Activated CD4-positive, alpha-beta T cell treated with anti-CD3 and anti-CD28 coated beads for 36 hours (primary cell): ENCODE measurements around the gene IL15. TPM values are rescaled to one million over a fixed set of nuclear protein-coding genes. Genes with fewer than 3 reads are reported as not detected.

Experiments used
- ATAC-seq: fragments of 200-7000 bp; cut with Tn5 transposase; one replicate; pipeline ENCODE4 v1.10.0; 2021; ENCODE audit warnings: mild to moderate bottlenecking, moderate library complexity
- CTCF ChIA-PET: fragments of 350-600 bp; sonication (Branson Sonifier 250); formaldehyde crosslinking; loops from one replicate; lab custom pipeline; 2021; ENCODE audit warnings: antibody characterized with exemption; lab: Charles Lee
- POLR2A ChIA-PET: fragments of 350-600 bp; sonication (Branson Sonifier 250); formaldehyde crosslinking; loops from one replicate; lab custom pipeline; 2021; ENCODE audit warnings: antibody characterized with exemption, inconsistent platforms; lab: Charles Lee
- DNase-seq: peaks from one replicate; pipeline ENCODE4 v3.0.0-alpha.2; 2020
- H3K27ac Mint-ChIP-seq: one replicate; pipeline ENCODE4 v1.8.0; 2021; ENCODE audit warnings: mixed read lengths
- H3K27me3 Mint-ChIP-seq: one replicate; pipeline ENCODE4 v1.8.0; 2021; ENCODE audit warnings: mixed read lengths
- H3K36me3 Mint-ChIP-seq: one replicate; pipeline ENCODE4 v1.8.0; 2021; ENCODE audit warnings: low read depth, mixed read lengths
- H3K4me1 Mint-ChIP-seq: one replicate; pipeline ENCODE4 v1.8.0; 2021; ENCODE audit warnings: mixed read lengths
- H3K4me3 Mint-ChIP-seq: one replicate; pipeline ENCODE4 v1.8.0; 2021; ENCODE audit warnings: mild to moderate bottlenecking, moderate library complexity, mixed read lengths
- H3K9me3 Mint-ChIP-seq: one replicate; pipeline ENCODE4 v1.8.0; 2021; ENCODE audit warnings: low read depth, mixed read lengths
- intact Hi-C, 2 experiments: fragments of 100-400 bp; cut with DNase I in 1 of 2; cut with micrococcal nuclease in 1 of 2; formaldehyde crosslinking; loops; one replicate each; pipeline versions ENCODE4 v1.14.2 to v1.15.1; 2022 to 2024; cut with DNase I, micrococcal nuclease
- total RNA-seq, 2 experiments: library from RNA; stranded (reverse); gene quantifications; one replicate each; pipeline ENCODE4 v1.2.3, GENCODE V29; 2021

The IL15 gene
- total RNA-seq, 2 experiments from 2014 or later: 0.37 to 1.1 TPM

GRCh38 chr4:141646969-141647368, 10.6 kb downstream of the IL15 start:
- H3K9me3 Mint-ChIP-seq: no peaks in the 10 kb centered on the region
- peaks cover 5% of the 10 kb centered on the region for H3K27me3 Mint-ChIP-seq
- no peak for ATAC-seq
- POLR2A ChIA-PET: no interaction called here
- no peak overlapping the region for H3K27ac Mint-ChIP-seq
- no peak for DNase-seq
- CTCF ChIA-PET: no interaction called here
- no peaks in the 10 kb centered on the region for H3K36me3 Mint-ChIP-seq
- intact Hi-C loops: no loop called here
- H3K4me3 Mint-ChIP-seq: no peak overlapping the region
- peaks cover 5% of the 10 kb centered on the region for H3K4me1 Mint-ChIP-seq

- ATAC-seq (no peak), DNase-seq (no peak)
- Mint-ChIP-seq H3K4me1 (peaks cover 5% of the 10 kb centered on the region), H3K27me3 (peaks cover 3% of the 10 kb centered on the region), H3K27ac (no peak overlapping the region), H3K36me3 (no peaks in the 10 kb centered on the region), H3K9me3 (no peaks in the 10 kb centered on the region), H3K4me3 (no peak overlapping the region)
- intact Hi-C loops: no loop called here
- CTCF ChIA-PET: no interaction called here
- POLR2A ChIA-PET: no interaction called here
Observed at GRCh38 chr4:141647966-141648365, 11.6 kb downstream of the IL15 start.

GRCh38 chr4:141652161-141652778, 15.9 kb downstream of the IL15 start:
- DNase-seq (no peak), ATAC-seq (no peak)
- POLR2A ChIA-PET: no interaction called here
- CTCF ChIA-PET: interaction anchor here (1.1 kb wide), 1 partner anchor 16 kb away, joined by 3 read pairs; the partner anchor contains the start of gene IL15
- H3K9me3 Mint-ChIP-seq: no peaks in the 10 kb centered on the region
- no peak overlapping the region for H3K4me3 Mint-ChIP-seq
- no peaks in the 10 kb centered on the region for H3K36me3 Mint-ChIP-seq
- no peaks in the 10 kb centered on the region for H3K27me3 Mint-ChIP-seq
- intact Hi-C loops: no loop called here
- H3K4me1 Mint-ChIP-seq: no peaks in the 10 kb centered on the region
- H3K27ac Mint-ChIP-seq: no peak overlapping the region

- no peaks in the 10 kb centered on the region for H3K27me3 Mint-ChIP-seq
- ATAC-seq: no peak
- ChIA-PET POLR2A (no interaction called here), CTCF (interaction anchor here (1.4 kb wide), 1 partner anchor 29 kb away, joined by 4 read pairs; no protein-coding TSS in a partner anchor)
- H3K4me1 Mint-ChIP-seq: no peaks in the 10 kb centered on the region
- no peaks in the 10 kb centered on the region for H3K9me3 Mint-ChIP-seq
- intact Hi-C loops: no loop called here
- H3K27ac Mint-ChIP-seq: no peak overlapping the region
- H3K36me3 Mint-ChIP-seq: no peaks in the 10 kb centered on the region
- DNase-seq: no peak
- H3K4me3 Mint-ChIP-seq: no peak overlapping the region
Observed at GRCh38 chr4:141654098-141654497, 17.7 kb downstream of the IL15 start.

- H3K9me3 Mint-ChIP-seq: no peaks in the 10 kb centered on the region
- ChIA-PET POLR2A (no interaction called here), CTCF (no interaction called here)
- H3K4me1 Mint-ChIP-seq: peaks cover 3% of the 10 kb centered on the region
- DNase-seq (no peak), ATAC-seq (no peak)
- intact Hi-C loops: no loop called here
- no peaks in the 10 kb centered on the region for H3K36me3 Mint-ChIP-seq
- no peak overlapping the region for H3K27ac Mint-ChIP-seq
- no peaks in the 10 kb centered on the region for H3K27me3 Mint-ChIP-seq
- H3K4me3 Mint-ChIP-seq: no peak overlapping the region
Observed at GRCh38 chr4:141656031-141656430, 19.6 kb downstream of the IL15 start.

- H3K27ac Mint-ChIP-seq: no peak overlapping the region
- CTCF ChIA-PET: no interaction called here
- ATAC-seq: no peak
Observed at GRCh38 chr4:141657550-141658250, 21.3 kb downstream of the IL15 start.

GRCh38 chr4:141658309-141658708, 21.9 kb downstream of the IL15 start:
- no peaks in the 10 kb centered on the region for H3K27me3 Mint-ChIP-seq
- no peak for ATAC-seq
- ChIA-PET CTCF (no interaction called here), POLR2A (interaction anchor here (0.8 kb wide), 1 partner anchor 56 kb away, joined by 5 read pairs; no protein-coding TSS in a partner anchor)
- intact Hi-C loops: no loop called here
- no peaks in the 10 kb centered on the region for H3K36me3 Mint-ChIP-seq
- no peak overlapping the region for H3K4me3 Mint-ChIP-seq
- peaks cover 3% of the 10 kb centered on the region for H3K4me1 Mint-ChIP-seq
- H3K9me3 Mint-ChIP-seq: no peaks in the 10 kb centered on the region
- no peak for DNase-seq
- no peak overlapping the region for H3K27ac Mint-ChIP-seq

More at GRCh38 chr4:141657550-141658250, 21.3 kb downstream of the IL15 start:
- H3K9me3 Mint-ChIP-seq: no peaks in the 10 kb centered on the region
- no peaks in the 10 kb centered on the region for H3K36me3 Mint-ChIP-seq
- H3K27me3 Mint-ChIP-seq: no peaks in the 10 kb centered on the region
- H3K4me1 Mint-ChIP-seq: peaks cover 3% of the 10 kb centered on the region
- POLR2A ChIA-PET: no interaction called here
- DNase-seq: no peak
- intact Hi-C loops: no loop called here
- H3K4me3 Mint-ChIP-seq: no peak overlapping the region

GRCh38 chr4:141659539-141659938, 23.2 kb downstream of the IL15 start:
- Mint-ChIP-seq H3K27me3 (no peaks in the 10 kb centered on the region), H3K27ac (no peak overlapping the region), H3K4me3 (no peak overlapping the region), H3K9me3 (no peaks in the 10 kb centered on the region), H3K4me1 (peaks cover 3% of the 10 kb centered on the region), H3K36me3 (no peaks in the 10 kb centered on the region)
- ChIA-PET POLR2A (no interaction called here), CTCF (no interaction called here)
- DNase-seq (no peak), ATAC-seq (no peak)
- intact Hi-C loops: no loop called here

- CTCF ChIA-PET: no interaction called here
- POLR2A ChIA-PET: no interaction called here
- DNase-seq (no peak), ATAC-seq (peak; percentile 33)
- Mint-ChIP-seq H3K27me3 (no peaks in the 10 kb centered on the region), H3K36me3 (no peaks in the 10 kb centered on the region), H3K27ac (no peak overlapping the region), H3K9me3 (no peaks in the 10 kb centered on the region), H3K4me1 (peaks cover 3% of the 10 kb centered on the region), H3K4me3 (no peak overlapping the region)
- intact Hi-C loops: no loop called here
Observed at GRCh38 chr4:141660880-141661279, 24.5 kb downstream of the IL15 start.

- peaks cover 5% of the 10 kb centered on the region for H3K27me3 Mint-ChIP-seq
- H3K4me3 Mint-ChIP-seq: no peak overlapping the region
- intact Hi-C loops: no loop called here
- POLR2A ChIA-PET: no interaction called here
- H3K4me1 Mint-ChIP-seq: no peaks in the 10 kb centered on the region
- no peaks in the 10 kb centered on the region for H3K9me3 Mint-ChIP-seq
- CTCF ChIA-PET: no interaction called here
- H3K27ac Mint-ChIP-seq: no peak overlapping the region
- DNase-seq: no peak
- no peak for ATAC-seq
- no peaks in the 10 kb centered on the region for H3K36me3 Mint-ChIP-seq
Observed at GRCh38 chr4:141668200-141668910, 32.0 kb downstream of the IL15 start.

- DNase-seq: no peak
- Mint-ChIP-seq H3K27me3 (peaks cover 5% of the 10 kb centered on the region), H3K4me1 (no peaks in the 10 kb centered on the region), H3K9me3 (no peaks in the 10 kb centered on the region), H3K36me3 (no peaks in the 10 kb centered on the region), H3K4me3 (no peak overlapping the region), H3K27ac (no peak overlapping the region)
- intact Hi-C loops: no loop called here
- ChIA-PET POLR2A (no interaction called here), CTCF (no interaction called here)
- no peak for ATAC-seq
Observed at GRCh38 chr4:141669501-141669900, 33.1 kb downstream of the IL15 start.

GRCh38 chr4:141675384-141675783, 39.0 kb downstream of the IL15 start:
- intact Hi-C loops: no loop called here
- ATAC-seq (no peak), DNase-seq (no peak)
- H3K36me3 Mint-ChIP-seq: no peaks in the 10 kb centered on the region
- H3K4me3 Mint-ChIP-seq: no peak overlapping the region
- no peaks in the 10 kb centered on the region for H3K4me1 Mint-ChIP-seq
- POLR2A ChIA-PET: no interaction called here
- CTCF ChIA-PET: no interaction called here
- H3K27me3 Mint-ChIP-seq: peaks cover 2% of the 10 kb centered on the region
- H3K9me3 Mint-ChIP-seq: no peaks in the 10 kb centered on the region
- no peak overlapping the region for H3K27ac Mint-ChIP-seq
